Fibroblast of gingiva (primary cell): ENCODE results near the gene SPATA3.

Experiments
- DNase-seq: peaks from one replicate; pipeline ENCODE4 v3.0.0-alpha.2; 2011; ENCODE audit warnings: low read depth

SPATA3 gene

DNA sequence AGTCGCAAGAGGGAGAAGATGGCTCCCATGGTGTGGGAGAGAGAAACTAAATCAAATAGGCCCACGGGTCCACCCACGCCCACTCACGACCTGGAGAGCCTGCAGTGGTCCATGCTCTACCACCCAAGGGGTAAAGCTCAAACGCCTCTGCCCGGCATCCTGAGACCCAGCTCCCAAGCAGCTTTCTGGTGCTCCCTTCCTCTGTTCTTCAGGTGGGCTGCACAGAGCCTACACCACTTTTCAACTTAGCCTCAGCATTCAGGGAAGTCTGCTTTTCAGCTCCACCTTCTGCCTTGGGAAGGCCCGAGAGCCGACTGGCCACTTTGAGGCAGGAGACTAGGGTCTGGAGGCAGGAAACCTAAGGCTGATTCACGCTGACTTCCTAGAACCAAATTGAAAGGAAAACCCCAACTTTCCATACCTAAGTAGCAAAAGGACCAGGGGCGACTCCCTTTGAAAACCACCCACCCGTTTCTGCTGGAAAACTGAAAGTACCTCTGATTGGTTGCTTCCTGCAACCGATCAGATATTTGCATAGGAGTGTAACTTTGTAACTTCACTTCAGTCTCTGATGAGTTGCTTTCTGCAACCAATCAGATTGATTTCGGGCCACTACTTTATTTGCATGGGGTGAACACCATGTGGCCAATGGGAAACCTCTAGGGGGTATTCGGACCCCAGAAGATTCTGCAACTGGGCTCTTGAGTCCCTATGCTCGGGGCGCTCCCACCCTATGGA lies 26.8 kb upstream of the SPATA3 start:
- DNase-seq = no peak

DNA sequence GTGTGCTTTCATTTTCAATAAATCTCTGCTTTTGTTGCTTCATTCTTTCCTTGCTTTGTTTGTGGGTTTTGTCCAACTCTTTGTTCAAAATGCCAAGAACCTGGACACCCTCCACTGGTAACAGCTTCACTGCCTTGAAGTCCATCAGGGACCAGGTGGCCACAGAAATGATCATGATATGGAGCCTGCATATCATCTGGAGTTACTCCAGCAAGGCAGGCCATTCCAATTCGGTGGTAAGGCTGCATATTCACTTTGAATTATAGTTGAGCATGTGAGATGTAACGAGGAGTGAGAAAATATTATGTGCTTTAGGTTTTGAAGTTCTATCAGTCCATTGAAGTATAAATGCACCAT lies 26.3 kb upstream of the SPATA3 start:
- no peak for DNase-seq

GRCh38 chr2:230972046-230972445 lies 23.9 kb upstream of the SPATA3 start:
- DNase-seq = no peak

DNA sequence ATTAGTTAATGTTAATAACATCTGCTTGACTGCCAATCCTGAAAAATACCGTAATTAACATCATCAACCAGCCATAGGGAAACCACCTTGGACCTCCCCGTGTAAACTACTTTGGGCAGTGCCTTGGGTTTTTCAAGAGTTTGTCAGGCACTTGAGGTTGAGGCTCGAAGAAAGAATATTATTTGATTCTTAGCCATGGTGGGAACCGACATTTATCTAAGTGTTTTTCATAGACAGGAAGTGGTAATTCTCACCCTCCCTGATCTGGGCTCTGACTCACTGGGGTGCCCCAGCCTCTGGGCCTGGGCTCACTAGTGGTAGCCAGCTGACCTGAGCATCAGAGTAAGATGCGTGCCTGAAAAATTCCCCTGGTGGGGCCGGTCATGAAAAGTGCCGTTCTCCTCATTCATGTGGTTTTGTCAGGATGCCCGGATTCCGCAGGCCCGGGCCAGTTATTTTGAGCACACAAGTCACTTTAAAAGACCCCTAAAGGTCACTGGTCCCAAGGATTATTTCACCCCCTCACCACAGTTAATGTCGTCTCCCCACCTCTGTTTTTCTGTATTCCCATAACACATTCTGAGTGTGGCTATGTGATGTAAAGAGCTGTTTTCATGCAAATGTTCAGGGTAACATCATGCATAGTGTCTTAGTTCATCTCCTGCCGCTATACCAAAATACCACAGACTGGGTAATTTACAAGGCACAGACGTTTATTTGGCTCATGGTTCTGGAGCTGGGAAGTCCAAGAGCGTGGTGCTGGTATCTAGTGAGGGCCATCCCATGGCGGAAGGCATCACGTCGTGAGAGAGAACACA lies 21.6 kb upstream of the SPATA3 start:
- no peak for DNase-seq

- DNase-seq = no peak
These were observed 20.0 kb upstream of the SPATA3 start for GRCh38 chr2:230975927-230976326.

DNA sequence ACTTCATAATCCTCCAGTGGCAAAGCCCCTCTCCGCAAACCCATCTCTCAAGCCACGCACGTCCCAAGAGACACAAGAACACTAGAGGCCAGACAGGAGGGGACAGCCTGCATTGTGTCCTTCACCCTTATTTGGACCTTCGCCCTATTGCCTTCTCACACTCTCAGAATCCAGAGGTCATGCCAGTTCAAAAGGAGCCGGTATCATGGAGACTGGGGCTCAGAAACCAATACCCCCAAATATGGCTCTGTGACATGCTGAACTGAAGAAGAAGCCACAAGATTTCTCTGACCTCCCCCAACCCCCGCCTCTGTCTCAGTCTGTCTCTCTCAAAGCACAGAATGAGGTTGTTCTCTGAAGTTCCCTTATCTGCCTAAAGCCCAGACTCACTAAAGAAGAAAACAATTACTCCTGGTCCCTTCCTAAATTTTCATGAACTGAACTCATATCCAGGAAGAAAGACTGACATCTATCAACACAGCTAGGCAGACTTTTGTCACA lies 19.2 kb upstream of the SPATA3 start:
- no peak for DNase-seq

DNA sequence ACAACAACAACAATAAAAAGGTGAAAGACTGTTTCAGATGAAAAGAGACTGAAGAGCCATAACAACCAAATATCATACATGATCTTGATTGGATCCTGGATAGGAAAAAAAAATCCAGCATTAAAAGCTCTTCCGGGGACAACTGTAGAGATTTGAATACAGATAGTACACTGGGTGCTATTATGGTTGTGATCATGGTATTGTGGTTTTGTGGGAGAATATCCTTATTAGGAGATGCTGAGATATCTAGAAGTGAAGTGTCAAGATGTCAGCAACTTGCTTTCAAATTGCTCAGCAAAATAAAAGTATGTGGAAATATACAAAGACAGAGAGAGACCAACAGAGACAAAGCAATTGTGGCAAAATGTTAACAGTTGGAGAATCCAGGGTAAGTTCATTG lies 15.5 kb upstream of the SPATA3 start:
- DNase-seq = no peak

- no peak for DNase-seq
These were observed 14.2 kb upstream of the SPATA3 start for GRCh38 chr2:230981704-230982103.

GRCh38 chr2:230982126-230982525 lies 13.8 kb upstream of the SPATA3 start:
- no peak for DNase-seq

GRCh38 chr2:230982528-230982927 lies 13.4 kb upstream of the SPATA3 start:
- DNase-seq = no peak

- DNase-seq = no peak
These were observed 12.4 kb upstream of the SPATA3 start for GRCh38 chr2:230983566-230983965.

- DNase-seq = no peak
These were observed 11.3 kb upstream of the SPATA3 start for GRCh38 chr2:230984393-230985220.

GRCh38 chr2:230985519-230986231 lies 10.2 kb upstream of the SPATA3 start:
- DNase-seq = no peak

GRCh38 chr2:230986520-230987136 lies 9.3 kb upstream of the SPATA3 start:
- DNase-seq = no peak

DNA sequence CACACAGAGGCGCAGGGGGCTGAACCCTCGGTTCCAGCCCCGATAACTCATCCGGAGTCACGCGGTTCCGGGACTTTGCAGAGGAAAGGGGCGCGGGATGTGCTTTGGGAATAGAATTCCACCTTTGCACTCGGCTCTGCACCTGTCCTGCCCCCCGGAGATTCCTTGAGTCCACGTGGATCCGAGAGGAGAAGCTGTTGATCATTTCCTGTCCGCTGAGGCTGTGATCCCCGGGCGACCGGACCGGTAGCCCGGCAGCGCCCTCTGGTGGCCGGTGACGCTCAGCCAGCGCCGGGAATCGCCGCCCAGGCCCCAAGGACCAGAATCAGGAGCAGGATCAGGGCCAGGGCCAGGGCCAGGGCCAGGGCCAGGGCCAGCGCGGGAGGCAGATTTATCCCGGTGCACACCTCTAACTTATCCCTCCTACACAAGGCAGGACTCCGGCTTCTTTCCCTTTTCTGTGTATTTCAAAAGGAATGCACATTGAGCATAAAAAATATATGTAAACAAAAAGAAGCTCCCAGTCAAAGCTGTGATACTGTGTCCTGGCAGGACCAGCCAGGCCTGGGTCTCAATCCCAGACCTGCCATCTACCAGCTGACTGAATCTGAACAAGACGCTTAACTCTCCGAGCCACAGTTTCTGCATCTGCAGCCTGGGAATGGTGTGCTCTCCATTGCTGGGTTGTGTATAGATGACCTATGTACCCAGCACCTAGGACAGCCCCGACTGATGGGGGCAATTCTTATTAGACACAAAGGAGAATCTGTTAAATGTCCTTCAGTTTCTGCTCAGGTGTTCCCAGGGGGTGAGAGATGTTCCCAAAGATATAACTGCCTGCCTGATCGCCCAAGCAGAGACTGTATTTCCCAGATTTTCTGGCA lies 8.5 kb upstream of the SPATA3 start:
- peak; percentile 44 for DNase-seq

GRCh38 chr2:230989731-230990130 lies 6.2 kb upstream of the SPATA3 start:
- no peak for DNase-seq

GRCh38 chr2:230990131-230990898 lies 5.6 kb upstream of the SPATA3 start:
- DNase-seq = no peak

GRCh38 chr2:230990899-230991150 lies 5.1 kb upstream of the SPATA3 start:
- no peak for DNase-seq

DNA sequence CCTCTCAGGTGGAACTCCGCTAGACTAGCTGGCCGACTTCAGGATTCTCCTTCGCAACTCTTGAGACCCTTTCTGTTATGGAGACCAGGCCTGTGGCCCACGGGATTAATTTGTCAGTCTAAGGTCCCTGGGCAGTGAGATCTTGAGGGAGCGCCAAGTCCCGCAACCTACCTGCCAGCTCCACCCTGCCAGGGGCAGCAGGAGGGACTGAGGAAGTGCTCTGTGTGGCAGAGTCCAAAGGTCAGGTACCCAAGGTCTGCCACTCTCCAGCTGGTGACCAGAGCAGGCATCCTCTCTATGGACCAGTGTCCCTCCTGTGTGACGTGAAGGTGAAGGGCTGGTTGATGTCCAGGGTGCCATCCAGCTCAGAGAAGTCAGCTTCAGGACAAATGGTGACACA lies 4.3 kb upstream of the SPATA3 start:
- DNase-seq = no peak

DNA sequence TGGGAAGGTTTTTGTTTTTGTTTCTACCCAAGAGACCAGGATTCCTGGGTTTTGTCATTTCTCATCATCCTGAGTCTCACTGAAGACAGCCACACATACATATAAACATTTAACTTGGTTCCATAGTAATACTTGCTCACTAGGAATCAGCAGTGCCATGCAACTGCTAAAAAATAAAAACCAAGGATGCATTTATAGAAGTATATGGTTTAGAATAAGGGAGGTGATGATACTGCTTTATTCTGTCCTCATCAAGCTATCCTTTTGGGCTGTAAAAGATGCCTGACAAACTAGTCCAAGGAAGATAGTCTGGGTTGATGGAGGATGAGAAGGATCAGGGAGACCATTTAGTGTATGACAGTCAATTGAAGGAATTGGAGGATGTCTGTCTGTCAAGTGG lies 740 bp downstream of the SPATA3 start:
- no peak for DNase-seq
